Stimulated activated CD8-positive, alpha-beta memory T cell treated with anti-CD3 and anti-CD28 coated beads, Interleukin-4, amount 100 ng/mL, for 48 hours (primary cell): Measurements from ENCODE around the gene NKX2-1.
"Not testable (repeated sequence)": the region's sequence is repeated elsewhere in the genome, so short reads cannot be mapped to it uniquely, and the experiment has no call there.

ENCODE experiments used
- DNase-seq: peaks from one replicate; pipeline ENCODE4 v3.0.0-alpha.2; 2020

NKX2-1 gene

DNA sequence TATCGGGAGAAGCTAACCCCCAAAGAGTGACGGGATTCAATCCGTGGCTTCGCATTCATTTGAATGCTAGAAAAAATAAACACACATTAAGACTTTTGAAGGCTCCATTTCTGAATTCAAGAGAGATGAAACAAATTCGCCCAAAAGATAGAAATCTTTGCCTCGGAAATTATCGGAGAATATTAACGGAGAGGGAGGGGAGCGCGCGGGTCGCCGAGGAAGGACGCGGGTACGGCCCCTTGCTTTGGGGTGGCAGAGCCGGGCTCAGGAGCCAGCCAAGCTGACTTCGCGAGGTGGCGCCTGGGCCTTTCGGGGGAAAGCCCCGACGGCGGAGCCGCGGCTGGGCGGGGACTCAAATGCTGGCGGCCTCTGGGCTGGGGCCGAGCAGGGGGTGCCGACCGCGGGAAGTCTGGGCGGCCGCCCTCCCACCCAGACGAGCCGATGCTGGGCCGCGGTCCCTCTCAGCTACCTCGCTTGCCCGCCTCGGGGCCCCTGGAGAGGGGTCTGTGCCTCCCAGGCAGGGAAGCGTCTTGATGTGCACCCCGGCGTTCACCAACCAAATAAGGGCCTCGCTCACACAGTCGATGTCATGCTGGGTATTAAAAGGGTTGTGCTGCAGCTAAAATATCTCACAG is 14.7 kb downstream of the NKX2-1 start:
- DNase-seq: peak; percentile 36

DNA sequence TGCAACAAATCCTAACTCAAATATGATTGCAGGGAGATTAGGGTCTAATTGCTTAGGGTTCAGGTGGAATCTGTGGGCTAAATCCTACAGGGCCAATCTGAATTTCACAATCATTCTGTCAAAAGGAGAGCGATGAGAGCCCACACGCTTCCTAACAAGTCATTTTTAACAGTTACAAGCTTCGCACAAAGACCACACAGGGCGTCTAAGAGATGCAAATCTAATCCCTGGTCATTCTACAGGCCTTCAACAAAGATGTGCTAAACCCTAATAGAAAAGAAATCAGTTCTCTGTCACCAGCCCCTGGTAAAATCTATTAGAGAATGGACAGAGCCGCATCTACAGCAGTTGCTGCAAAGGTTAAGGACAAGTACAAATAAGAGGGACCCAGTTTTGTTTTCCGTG is 15.3 kb downstream of the NKX2-1 start:
- no peak for DNase-seq

DNA sequence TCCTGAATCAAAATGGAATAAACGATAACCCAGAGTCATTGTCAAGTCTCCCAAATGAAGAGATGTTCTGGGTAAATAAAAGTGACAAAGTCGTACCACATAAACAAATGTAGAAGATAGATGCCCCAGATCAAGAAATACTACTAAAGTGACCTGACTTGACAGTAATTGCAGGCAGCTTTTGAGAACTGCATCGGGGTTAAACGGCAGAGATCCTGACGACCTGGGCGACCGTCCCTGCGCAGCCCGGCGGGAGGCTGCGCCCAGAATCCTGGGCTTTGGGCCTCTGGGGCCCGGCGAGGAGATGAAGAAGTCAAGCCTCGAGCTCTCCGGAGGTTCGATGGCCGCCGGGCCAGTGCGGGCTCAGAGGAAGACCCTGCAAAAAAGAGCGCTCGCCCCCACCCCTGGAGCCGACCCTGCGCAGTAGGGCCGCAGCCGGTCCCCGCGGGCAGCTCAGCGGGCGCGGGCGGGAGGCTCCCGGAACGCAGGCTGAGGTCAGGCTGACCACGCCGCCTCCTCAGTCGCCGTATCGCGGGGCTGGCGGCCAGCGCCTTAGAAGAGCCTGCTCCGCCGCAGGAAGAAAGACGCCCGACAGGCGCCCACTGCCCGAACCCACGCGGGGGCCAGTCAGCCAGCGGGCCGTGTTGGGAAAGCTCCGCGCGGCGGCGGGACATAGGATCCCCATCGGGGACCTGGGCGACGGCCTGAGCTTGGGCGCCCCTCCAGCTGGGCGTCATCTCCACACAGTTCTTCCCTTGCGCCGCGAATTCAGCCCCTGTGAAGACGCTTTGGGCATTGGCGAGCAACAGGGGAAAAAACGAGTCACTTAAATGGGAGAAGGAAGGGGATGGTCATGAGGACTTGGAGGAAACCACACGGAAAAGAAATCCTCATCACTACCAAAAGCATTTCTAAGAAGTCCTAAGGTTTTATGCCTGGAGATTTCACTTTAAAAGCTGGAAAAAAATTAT is 16.0 kb downstream of the NKX2-1 start:
- DNase-seq: no peak

DNA sequence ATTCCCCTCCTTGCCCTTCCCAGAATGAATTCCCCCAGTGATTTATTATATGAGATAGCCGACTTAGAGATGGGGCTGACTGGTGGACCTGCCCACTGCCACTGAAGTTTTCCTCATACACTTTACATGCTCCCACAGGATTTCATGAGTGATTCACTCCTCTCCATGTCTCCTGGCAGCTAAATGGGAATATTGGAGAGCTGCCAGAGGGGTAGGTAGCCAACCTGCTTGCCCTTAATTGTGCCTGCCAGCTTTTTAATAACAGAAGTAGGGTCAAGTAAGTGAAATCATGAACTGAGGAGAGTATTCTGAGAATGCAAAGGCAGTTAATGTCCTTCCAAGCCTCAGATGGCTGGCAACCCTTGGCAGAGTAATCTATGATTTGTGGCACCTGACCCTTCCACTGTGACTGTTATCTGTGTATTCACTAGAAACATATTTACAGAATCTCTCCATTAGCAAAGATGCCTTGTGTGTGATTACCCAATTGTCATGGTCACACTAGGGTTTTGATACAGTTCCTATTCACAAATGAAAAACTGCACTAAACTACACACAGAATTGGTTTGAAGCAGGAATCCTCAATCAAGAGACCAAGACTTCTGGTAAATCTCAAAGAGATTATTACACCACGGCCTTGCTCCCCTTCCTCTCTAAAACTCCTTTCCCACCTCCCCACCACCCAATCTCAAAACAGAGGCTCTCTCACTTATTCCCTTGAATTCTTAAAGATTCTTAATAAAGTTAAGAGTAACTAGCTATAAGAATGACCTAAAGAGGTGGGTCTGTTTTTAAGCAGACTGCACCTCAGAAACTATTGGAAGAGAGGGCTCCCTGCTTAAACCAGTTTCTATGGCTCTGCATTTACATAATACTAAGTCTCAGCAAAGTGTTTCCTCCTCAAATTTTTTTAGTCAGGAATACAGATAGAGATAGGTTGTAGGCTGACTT is 17.2 kb downstream of the NKX2-1 start:
- no peak for DNase-seq

DNA sequence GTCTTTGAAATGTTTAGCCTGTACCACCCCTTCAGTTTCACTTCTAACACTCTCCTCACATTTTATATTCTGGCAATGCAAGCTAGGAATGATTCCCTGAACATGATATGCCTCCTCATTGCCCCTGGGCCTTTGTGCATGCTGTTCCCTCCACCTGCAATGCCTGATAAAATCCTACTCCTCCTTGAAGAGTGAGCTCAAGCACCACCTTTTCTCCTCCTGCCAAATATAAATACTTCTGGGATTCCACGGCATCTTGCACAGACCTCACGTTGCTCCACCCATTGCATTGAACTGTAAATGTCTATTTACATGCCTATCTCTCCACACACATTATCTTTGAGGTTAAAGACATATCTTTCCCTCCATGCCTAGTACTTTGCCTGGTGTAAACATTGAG is 21.1 kb downstream of the NKX2-1 start:
- DNase-seq: no peak

DNA sequence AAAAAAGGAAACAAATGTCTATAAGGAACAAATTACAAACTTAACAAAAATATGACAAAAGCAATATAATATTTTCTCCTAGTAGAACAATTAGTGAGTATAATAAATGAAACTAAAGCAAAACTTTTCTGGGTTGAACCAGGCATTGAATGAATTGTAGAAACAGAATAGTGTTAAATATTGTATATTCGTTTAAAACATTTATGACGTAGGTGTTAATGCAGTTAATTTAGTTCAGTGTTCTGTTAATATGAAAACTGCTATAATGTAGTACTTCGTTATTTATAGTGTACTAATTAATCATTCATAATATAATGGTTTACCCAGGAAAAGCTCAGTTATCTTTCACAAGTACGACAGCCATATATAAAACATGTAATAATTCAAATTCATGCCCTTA is 23.7 kb downstream of the NKX2-1 start:
- DNase-seq: no peak

DNA sequence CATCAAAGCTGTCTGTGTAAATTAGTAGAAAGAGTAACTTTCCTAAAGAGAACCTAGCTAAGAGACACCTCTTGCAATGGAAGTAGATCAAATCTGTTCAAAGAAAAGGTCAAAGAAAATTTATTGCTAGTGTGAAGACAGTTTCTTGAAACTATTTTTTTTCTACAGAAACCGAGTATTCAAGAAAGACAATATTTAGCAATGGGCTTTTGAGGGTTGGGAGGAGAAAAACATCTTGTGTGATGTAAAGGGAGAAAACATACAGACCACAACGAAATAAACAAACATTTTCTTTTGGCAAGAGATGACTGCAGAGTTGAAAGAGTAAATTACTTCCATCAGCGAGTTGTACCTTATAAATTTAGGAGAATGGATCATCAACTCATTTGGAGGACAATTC is 24.4 kb downstream of the NKX2-1 start:
- no peak for DNase-seq

DNA sequence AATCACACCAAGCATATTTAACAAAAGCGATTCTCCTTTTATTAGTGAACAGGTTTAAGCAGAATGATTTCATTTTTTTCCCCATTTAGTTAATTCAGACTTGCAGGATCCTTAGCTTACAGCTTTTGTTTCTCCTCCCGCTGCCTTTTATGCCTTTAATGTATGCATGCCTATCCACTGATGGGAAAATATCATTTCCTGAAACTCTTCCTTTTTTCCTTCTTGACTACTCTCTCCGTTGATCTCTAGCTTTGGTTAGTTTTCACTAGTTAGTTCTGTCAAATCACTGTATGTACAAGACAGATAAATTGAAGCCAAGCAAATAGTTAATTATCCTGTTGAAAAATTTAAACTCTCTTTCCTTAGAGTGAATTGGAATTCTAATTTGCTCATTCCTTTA is 26.3 kb downstream of the NKX2-1 start:
- DNase-seq: no peak

DNA sequence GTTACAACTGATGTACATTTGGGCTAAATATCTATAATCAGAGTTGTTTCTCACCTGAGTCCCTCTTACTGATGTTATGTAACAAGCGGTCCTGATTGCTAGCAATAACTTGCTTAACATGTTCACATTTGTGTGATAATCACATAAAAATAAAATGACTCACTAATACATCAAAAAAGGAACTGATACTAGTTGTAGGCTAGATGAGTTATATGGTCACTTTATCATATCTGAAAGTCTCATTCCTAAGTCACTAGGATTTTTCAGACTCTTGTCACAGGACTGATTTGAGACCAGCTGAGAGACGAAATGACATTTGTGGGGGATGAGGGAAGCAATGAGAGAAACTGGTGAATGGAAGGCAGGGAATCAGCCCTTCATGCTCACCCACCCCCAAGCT is 34.3 kb downstream of the NKX2-1 start:
- no peak for DNase-seq

DNA sequence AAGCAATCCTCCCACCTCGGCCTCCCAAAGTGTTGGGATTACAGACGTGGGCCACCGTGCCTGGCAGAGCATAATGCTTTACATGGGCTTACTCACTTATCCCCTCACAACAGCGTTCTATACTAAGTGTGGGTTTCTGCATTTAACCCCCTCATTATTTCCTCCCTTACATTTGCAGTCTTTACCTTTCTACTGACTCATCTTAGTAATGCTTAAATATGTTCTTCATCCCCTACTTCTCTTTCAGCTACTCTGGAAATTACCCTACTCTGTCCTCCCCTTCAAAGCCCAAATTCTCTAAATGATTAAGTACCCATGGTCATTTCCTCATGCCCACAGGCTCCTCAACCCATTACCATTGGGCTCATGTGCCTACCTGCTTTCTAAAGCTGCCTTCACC is 40.7 kb downstream of the NKX2-1 start:
- no peak for DNase-seq

DNA sequence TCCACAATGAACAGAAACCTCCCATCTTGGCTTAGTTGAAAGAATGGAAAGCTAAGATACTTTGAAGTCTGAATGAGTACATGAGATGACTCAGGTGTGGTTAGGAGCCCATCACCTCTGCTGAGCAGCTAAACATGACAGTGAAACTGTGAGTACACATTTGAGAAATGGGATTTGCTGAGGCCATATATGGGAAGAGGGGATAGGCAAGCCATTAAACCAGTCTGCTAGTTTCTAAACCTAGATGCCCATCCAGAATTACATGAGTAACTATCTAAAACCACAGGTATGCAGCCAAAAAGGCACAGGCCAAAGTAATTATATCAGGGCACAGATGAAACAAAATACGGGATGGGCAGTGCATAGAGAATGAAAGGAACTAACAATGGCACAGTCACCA is 41.2 kb downstream of the NKX2-1 start:
- DNase-seq: no peak

DNA sequence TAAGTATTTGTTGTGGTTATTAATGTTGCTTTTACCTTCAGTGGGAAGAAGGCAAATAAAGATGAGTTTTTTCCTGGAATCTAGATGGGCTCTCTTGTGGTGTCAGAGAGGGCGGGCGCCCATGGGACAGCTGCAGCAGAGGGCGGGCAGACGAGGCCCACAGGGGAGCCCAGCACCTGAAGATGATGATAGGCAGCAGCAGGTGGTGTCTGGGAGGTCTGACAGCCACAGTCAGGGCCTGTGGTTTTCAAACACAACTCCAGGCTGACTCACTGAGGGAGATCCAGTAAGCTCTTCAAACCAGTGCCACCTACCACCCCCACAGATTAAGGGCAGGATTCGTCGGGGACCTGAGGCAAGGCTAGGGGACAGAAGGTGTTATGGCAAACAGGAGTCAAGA is 42.8 kb downstream of the NKX2-1 start:
- peak; percentile 25 for DNase-seq

DNA sequence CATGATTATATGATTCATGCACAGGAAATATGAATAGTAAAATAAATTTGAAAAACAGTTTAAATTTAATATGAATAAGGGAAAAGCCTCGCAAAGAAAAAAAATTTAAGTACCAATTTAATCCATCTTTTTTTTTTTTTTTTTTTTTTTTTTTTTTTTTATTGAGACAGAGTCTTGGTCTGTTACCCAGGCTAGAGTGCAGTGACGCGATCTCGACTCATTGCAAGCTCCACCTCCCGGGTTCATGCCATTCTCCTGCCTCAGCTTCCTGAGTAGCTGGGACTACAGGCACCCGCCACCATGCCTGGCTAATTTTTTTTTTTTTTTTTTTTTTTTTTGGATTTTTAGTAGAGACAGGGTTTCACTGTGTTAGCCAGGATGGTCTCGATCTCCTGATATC is 44.0 kb downstream of the NKX2-1 start:
- not testable (repeated sequence) for DNase-seq

DNA sequence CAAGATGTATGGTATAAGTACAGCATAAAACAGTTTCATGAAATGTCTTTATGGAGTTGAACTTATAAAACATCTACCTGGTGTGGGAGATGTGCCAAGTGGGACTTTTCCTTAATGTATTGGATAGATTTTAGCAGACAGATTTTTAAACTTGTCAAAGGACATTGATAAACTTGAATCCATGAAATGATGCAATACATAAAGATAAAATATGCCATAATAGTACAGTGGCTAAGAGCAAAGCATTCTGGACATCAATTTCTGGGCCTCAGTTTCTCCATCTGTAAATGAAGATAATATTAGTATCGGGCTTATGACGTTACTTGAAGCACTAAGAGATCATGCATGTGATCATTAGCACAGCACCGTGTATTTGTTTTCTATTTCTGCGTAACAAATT is 45.4 kb downstream of the NKX2-1 start:
- no peak for DNase-seq

DNA sequence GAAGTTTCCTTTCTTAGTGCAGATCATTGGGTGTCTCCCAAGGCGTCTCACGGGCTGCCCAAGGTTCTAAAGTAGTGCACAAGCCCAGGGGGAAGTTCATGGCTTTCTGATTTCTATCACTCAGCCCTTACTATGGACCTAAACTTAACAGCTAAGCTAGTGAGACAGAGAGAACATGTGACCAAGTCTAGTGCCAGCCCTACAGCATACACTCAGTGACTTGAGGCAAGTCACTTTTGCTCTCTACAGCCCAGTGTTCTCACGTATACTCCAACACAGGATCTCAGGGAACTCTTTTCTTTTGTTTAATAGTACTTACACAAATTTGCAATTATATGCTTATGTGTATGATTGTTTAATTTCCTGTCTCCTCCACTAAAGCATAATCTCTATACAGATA is 48.6 kb downstream of the NKX2-1 start:
- DNase-seq: no peak

DNA sequence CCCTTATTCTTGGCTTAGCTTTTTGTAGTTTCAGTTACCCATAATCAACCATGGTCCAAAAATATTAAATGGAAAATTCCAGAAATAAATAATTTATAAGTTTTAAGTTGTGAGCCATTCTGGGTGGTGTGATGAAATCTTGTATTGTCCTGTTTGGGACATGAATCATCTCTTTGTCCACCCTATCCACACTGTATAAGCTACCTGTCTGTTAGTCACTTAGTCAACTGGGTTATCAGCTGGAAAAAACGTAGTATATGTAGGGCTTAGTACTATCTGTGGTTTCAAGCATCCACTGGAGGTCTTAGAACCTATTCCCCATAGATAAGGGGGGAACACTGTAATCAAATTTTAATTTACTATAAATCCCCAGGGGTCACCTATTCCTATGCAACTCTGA is 52.7 kb downstream of the NKX2-1 start:
- DNase-seq: no peak
